ENCODE measurements around the gene C14orf119. TPM values are rescaled to one million over a fixed set of nuclear protein-coding genes. Genes with fewer than 3 reads are reported as not detected.

C14orf119 gene
- total RNA-seq, 1 experiment from 2014 or later = 81.3 TPM

- TF ChIP-seq TCF7 (CRISPR knock-in tag; IDR thresholded peaks at IDR 0.05; ENCODE audit: low read depth) (no peak), EMX1 (CRISPR knock-in tag; IDR thresholded peaks at IDR 0.05) (no peak), ZNF396 (CRISPR knock-in tag; IDR thresholded peaks at IDR 0.05; ENCODE audit: borderline replicate concordance) (no peak), ZNF263 (CRISPR knock-in tag; IDR thresholded peaks at IDR 0.05; ENCODE audit: low read depth) (no peak), PRRX2 (CRISPR knock-in tag; IDR thresholded peaks at IDR 0.05) (no peak)
- TF ChIP-seq, protein P1, sequence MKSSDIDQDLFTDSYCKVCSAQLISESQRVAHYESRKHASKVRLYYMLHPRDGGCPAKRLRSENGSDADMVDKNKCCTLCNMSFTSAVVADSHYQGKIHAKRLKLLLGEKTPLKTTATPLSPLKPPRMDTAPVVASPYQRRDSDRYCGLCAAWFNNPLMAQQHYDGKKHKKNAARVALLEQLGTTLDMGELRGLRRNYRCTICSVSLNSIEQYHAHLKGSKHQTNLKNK (CRISPR knock-in tag; IDR thresholded peaks at IDR 0.05) = no peak
- TF ChIP-seq, protein P2, sequence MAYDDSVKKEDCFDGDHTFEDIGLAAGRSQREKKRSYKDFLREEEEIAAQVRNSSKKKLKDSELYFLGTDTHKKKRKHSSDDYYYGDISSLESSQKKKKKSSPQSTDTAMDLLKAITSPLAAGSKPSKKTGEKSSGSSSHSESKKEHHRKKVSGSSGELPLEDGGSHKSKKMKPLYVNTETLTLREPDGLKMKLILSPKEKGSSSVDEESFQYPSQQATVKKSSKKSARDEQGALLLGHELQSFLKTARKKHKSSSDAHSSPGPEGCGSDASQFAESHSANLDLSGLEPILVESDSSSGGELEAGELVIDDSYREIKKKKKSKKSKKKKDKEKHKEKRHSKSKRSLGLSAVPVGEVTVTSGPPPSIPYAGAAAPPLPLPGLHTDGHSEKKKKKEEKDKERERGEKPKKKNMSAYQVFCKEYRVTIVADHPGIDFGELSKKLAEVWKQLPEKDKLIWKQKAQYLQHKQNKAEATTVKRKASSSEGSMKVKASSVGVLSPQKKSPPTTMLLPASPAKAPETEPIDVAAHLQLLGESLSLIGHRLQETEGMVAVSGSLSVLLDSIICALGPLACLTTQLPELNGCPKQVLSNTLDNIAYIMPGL (CRISPR knock-in tag; IDR thresholded peaks at IDR 0.05) = no peak
- TF ChIP-seq, protein P3, sequence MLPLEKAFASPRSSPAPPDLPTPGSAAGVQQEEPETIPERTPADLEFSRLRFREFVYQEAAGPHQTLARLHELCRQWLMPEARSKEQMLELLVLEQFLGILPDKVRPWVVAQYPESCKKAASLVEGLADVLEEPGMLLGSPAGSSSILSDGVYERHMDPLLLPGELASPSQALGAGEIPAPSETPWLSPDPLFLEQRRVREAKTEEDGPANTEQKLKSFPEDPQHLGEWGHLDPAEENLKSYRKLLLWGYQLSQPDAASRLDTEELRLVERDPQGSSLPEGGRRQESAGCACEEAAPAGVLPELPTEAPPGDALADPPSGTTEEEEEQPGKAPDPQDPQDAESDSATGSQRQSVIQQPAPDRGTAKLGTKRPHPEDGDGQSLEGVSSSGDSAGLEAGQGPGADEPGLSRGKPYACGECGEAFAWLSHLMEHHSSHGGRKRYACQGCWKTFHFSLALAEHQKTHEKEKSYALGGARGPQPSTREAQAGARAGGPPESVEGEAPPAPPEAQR (CRISPR knock-in tag; IDR thresholded peaks at IDR 0.05) = no peak
These were observed 15.6 kb upstream of the C14orf119 start for GRCh38 chr14:23079716-23080115.

DNA sequence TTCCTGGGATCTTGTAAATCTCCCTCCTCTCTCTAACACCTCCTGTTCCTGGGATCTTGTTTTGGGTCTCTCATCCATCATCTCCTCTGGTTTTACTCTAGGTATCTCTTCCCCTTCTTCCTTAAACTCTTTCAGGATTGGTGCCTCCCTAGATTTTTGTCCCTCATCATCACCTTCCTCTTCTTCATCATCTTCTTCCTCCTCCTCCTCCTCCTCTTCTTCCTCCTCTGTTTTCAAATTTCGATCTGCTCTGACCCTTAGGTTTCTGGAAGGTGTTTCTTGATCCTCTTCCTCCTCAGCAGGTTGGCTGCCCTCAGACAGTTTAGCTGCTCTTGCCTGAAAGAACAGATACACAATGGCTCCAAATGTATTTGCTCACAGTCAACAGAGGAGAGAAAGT is 14.8 kb upstream of the C14orf119 start:
- POLR2A ChIA-PET = no interaction called here
- DNase-seq (ENCODE audit: low spot score) (no peak), ATAC-seq (no peak)
- Mint-ChIP-seq H3K9me3 (no peaks in the 10 kb centered on the region), H3K27ac (no peak overlapping the region), H3K27me3 (ENCODE audit: low read depth) (no peaks in the 10 kb centered on the region), H3K4me3 (no peak overlapping the region), H3K36me3 (peaks cover 81% of the 10 kb centered on the region), H3K4me1 (no peaks in the 10 kb centered on the region)
- TF ChIP-seq ZNF232 (CRISPR knock-in tag; IDR thresholded peaks at IDR 0.05) = no peak
- TF ChIP-seq, protein P4, sequence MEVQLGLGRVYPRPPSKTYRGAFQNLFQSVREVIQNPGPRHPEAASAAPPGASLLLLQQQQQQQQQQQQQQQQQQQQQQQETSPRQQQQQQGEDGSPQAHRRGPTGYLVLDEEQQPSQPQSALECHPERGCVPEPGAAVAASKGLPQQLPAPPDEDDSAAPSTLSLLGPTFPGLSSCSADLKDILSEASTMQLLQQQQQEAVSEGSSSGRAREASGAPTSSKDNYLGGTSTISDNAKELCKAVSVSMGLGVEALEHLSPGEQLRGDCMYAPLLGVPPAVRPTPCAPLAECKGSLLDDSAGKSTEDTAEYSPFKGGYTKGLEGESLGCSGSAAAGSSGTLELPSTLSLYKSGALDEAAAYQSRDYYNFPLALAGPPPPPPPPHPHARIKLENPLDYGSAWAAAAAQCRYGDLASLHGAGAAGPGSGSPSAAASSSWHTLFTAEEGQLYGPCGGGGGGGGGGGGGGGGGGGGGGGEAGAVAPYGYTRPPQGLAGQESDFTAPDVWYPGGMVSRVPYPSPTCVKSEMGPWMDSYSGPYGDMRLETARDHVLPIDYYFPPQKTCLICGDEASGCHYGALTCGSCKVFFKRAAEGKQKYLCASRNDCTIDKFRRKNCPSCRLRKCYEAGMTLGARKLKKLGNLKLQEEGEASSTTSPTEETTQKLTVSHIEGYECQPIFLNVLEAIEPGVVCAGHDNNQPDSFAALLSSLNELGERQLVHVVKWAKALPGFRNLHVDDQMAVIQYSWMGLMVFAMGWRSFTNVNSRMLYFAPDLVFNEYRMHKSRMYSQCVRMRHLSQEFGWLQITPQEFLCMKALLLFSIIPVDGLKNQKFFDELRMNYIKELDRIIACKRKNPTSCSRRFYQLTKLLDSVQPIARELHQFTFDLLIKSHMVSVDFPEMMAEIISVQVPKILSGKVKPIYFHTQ (CRISPR knock-in tag; IDR thresholded peaks at IDR 0.05) = no peak
- no peak for TF ChIP-seq TEAD4 (CRISPR knock-in tag; IDR thresholded peaks at IDR 0.05)
- TF ChIP-seq ERG (CRISPR knock-in tag; IDR thresholded peaks at IDR 0.05) = no peak
- TF ChIP-seq, protein P5, sequence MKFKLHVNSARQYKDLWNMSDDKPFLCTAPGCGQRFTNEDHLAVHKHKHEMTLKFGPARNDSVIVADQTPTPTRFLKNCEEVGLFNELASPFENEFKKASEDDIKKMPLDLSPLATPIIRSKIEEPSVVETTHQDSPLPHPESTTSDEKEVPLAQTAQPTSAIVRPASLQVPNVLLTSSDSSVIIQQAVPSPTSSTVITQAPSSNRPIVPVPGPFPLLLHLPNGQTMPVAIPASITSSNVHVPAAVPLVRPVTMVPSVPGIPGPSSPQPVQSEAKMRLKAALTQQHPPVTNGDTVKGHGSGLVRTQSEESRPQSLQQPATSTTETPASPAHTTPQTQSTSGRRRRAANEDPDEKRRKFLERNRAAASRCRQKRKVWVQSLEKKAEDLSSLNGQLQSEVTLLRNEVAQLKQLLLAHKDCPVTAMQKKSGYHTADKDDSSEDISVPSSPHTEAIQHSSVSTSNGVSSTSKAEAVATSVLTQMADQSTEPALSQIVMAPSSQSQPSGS (CRISPR knock-in tag; IDR thresholded peaks at IDR 0.05; ENCODE audit: borderline replicate concordance, low read depth) = no peak
- CTCF ChIA-PET = interaction anchor here (1.2 to 1.9 kb wide), 3 partner anchors 9 to 40 kb away, joined by 4 read pairs; no protein-coding TSS in a partner anchor

More at GRCh38 chr14:23079716-23080115, 15.6 kb upstream of the C14orf119 start:
- Mint-ChIP-seq H3K4me1 (no peaks in the 10 kb centered on the region), H3K27ac (no peak overlapping the region), H3K9me3 (no peaks in the 10 kb centered on the region), H3K36me3 (peaks cover 79% of the 10 kb centered on the region), H3K27me3 (ENCODE audit: low read depth) (no peaks in the 10 kb centered on the region), H3K4me3 (no peak overlapping the region)
- ChIA-PET POLR2A (no interaction called here), CTCF (interaction anchor here (1.2 to 1.9 kb wide), 3 partner anchors 8 to 41 kb away, joined by 4 read pairs; no protein-coding TSS in a partner anchor)
- no peak for ATAC-seq
- no peak for DNase-seq (ENCODE audit: low spot score)

Data from WTC11 (cell line).